ENCODE data around the gene MKLN1. TPM values are rescaled to one million over a fixed set of nuclear protein-coding genes. Genes with fewer than 3 reads are reported as not detected.

The MKLN1 gene
- total RNA-seq, 1 experiment from 2014 or later = 61.1 TPM

- Histone ChIP-seq H2AFZ (no peak overlapping the region), H3K4me1 (replicated peaks; ENCODE audit: insufficient read depth) (no peaks in the 10 kb centered on the region), H3F3A (ENCODE audit: insufficient read depth, low read depth) (no peaks in the 10 kb centered on the region; the same call in 1 of the 2 replicates), H3K27ac (no peak overlapping the region), H3K79me2 (ENCODE audit: low read depth) (no peaks in the 10 kb centered on the region), H3K4me2 (no peak overlapping the region), H3K4me3 (no peak overlapping the region), H3K9me3 (ENCODE audit: insufficient read depth, low read depth) (no peaks in the 10 kb centered on the region), H3K36me3 (ENCODE audit: low read depth) (0 out of 2 replicates have a peak, but pooled peaks cover 6% of the 10 kb centered on the region), H3K9me2 (ENCODE audit: insufficient read depth) (no peaks in the 10 kb centered on the region), H4K20me1 (ENCODE audit: insufficient read depth) (no peaks in the 10 kb centered on the region), H3K27me3 (ENCODE audit: insufficient read depth, low read depth) (no peaks in the 10 kb centered on the region)
- CTCF ChIA-PET = no interaction called here
- no TSS peak for BruUV-seq (replicated peaks)
- intact Hi-C loops (cut with micrococcal nuclease; ENCODE audit: unreplicated experiment) = no loop called here
- POLR2A ChIA-PET (ENCODE audit: unreplicated experiment) = no interaction called here
- TF ChIP-seq EZH2 (IDR thresholded peaks at IDR 0.05; ENCODE audit: low read depth) (no peak), CTCF (conservative IDR thresholded peaks at IDR 0.05) (no peak)
- DNase-seq = no peak
Observed at GRCh38 chr7:131476740-131477139, 149.1 kb downstream of the MKLN1 start.

GRCh38 chr7:131480384-131481315, 153.0 kb downstream of the MKLN1 start:
- Histone ChIP-seq H3F3A (ENCODE audit: insufficient read depth, low read depth) (no peaks in the 10 kb centered on the region), H3K4me1 (replicated peaks; ENCODE audit: insufficient read depth) (no peaks in the 10 kb centered on the region), H3K27me3 (ENCODE audit: insufficient read depth, low read depth) (no peaks in the 10 kb centered on the region), H3K9me2 (ENCODE audit: insufficient read depth) (no peaks in the 10 kb centered on the region), H3K79me2 (ENCODE audit: low read depth) (no peaks in the 10 kb centered on the region), H3K27ac (no peak overlapping the region), H3K36me3 (ENCODE audit: low read depth) (peaks cover 13% of the 10 kb centered on the region; the same call in 1 of the 2 replicates), H3K4me3 (no peak overlapping the region), H3K4me2 (no peak overlapping the region), H2AFZ (no peak overlapping the region), H4K20me1 (ENCODE audit: insufficient read depth) (no peaks in the 10 kb centered on the region), H3K9me3 (ENCODE audit: insufficient read depth, low read depth) (no peaks in the 10 kb centered on the region)
- DNase-seq = no peak
- ChIA-PET POLR2A (ENCODE audit: unreplicated experiment) (interaction anchor here (0.5 kb wide), 1 partner anchor 23 kb away, joined by 4 read pairs; no protein-coding TSS in a partner anchor), CTCF (no interaction called here)
- TF ChIP-seq EZH2 (IDR thresholded peaks at IDR 0.05; ENCODE audit: low read depth) (no peak), CTCF (conservative IDR thresholded peaks at IDR 0.05) (no peak)
- intact Hi-C loops (cut with micrococcal nuclease; ENCODE audit: unreplicated experiment) = no loop called here
- BruUV-seq (replicated peaks) = no TSS peak

- Histone ChIP-seq H3K4me1 (replicated peaks; ENCODE audit: insufficient read depth) (no peaks in the 10 kb centered on the region), H3K36me3 (ENCODE audit: low read depth) (peaks cover 15% of the 10 kb centered on the region; the same call in 1 of the 2 replicates)
Observed at GRCh38 chr7:131482800-131483199, 155.1 kb downstream of the MKLN1 start.

More at GRCh38 chr7:131482800-131483199, 155.1 kb downstream of the MKLN1 start:
- Histone ChIP-seq H3F3A (ENCODE audit: insufficient read depth, low read depth) (peaks cover 9% of the 10 kb centered on the region; the same call in 1 of the 2 replicates), H3K9me3 (ENCODE audit: insufficient read depth, low read depth) (no peaks in the 10 kb centered on the region; the same call in 1 of the 2 replicates), H3K27me3 (ENCODE audit: insufficient read depth, low read depth) (no peaks in the 10 kb centered on the region), H3K79me2 (ENCODE audit: low read depth) (no peaks in the 10 kb centered on the region), H3K27ac (no peak overlapping the region), H2AFZ (no peak overlapping the region), H3K9me2 (ENCODE audit: insufficient read depth) (no peaks in the 10 kb centered on the region), H4K20me1 (ENCODE audit: insufficient read depth) (no peaks in the 10 kb centered on the region), H3K4me2 (no peak overlapping the region), H3K4me3 (no peak overlapping the region)
- intact Hi-C loops (cut with micrococcal nuclease; ENCODE audit: unreplicated experiment) = no loop called here
- TF ChIP-seq CTCF (conservative IDR thresholded peaks at IDR 0.05) (no peak), EZH2 (IDR thresholded peaks at IDR 0.05; ENCODE audit: low read depth) (no peak)
- DNase-seq = no peak
- no TSS peak for BruUV-seq (replicated peaks)
- POLR2A ChIA-PET (ENCODE audit: unreplicated experiment) = interaction anchor here (0.6 kb wide), 1 partner anchor 11 kb away, joined by 3 read pairs; no protein-coding TSS in a partner anchor
- CTCF ChIA-PET = interaction anchor here (0.5 to 0.7 kb wide), 2 partner anchors 158 to 1817 kb away, joined by 3 to 4 read pairs; no protein-coding TSS in a partner anchor
